Fibroblast of skin of right biceps (primary cell): Measurements from ENCODE around the gene MEIOB.

Source experiments
- DNase-seq: peaks from one replicate; pipeline ENCODE4 v3.0.0-alpha.2; 2013

The MEIOB gene

GRCh38 chr16:1826691-1827573, 45.0 kb downstream of the MEIOB start, which contains the start of the genes FAHD1 and HAGH:
Gene FAHD1, plus strand, starts transcription at chr16:1827206. Its CDS starts 33 bp downstream, at chr16:1827239.
Gene HAGH, minus strand, starts transcription at chr16:1826825. Its CDS starts 38 bp downstream, at chr16:1826787.
- peak; percentile 92 for DNase-seq

DNA sequence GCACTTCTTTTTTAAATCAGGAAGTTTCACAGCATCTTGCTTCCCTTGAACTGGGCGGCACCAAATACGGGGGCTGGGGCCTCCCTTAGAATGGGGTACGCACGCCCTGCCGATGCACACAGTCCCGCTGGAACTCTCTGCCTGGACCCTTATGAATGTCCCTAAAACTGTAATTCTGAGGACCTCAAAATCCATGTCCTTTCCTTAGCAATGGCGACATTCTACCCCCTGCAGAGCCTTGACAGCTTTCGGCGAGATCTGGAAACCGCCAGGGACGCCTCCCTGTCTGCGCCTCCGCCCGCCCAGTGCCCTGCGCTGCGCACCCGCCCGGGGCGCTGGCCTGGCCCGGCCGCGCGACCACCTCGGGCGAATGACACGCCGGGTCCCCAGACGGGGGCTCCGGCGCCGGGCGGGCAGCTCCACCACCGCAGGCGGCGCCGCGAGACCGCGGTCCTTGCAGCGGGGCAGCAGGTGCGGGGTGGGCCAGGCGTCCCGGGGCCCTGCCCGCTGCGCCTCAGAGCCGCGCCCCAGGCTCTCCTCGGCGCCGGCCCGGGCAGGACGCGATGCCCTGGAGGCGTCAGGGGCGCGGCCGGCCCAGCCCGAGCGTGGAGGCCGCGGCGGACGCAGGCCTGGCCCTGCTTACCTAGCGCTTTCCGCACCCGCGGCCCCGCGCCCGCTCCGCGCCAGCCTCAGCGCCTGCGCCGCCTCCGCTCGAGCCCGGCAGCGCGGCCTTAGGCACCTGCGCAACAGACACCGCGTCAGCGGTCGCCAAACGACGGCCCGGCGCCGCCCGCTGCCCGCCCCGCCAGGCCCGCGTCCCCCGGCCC, 45.9 kb downstream of the MEIOB start:
- no peak for DNase-seq

DNA sequence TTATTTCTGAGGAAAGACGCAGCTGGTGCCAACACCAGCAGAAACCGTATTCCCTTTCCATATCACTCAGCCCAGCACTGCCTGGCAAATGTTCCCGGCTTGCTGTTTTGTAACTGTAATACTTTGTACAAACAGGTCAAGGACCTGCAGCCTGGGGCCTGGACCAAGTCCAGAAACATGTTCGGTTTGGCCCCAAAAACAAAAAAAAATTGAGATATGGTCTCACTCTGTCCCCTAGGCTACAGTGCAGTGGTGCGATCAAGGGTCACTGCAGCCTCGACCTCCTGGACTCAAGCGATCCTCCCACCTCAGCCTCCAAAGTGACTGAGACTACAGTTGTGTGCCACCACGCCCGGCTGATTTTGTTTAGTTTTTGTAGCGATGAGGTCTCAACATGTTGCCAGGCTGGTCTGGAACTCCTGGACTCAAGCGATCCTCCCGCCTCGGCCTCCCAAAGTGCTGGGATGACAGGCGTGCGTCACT, 46.5 kb downstream of the MEIOB start:
- DNase-seq, result no peak

DNA sequence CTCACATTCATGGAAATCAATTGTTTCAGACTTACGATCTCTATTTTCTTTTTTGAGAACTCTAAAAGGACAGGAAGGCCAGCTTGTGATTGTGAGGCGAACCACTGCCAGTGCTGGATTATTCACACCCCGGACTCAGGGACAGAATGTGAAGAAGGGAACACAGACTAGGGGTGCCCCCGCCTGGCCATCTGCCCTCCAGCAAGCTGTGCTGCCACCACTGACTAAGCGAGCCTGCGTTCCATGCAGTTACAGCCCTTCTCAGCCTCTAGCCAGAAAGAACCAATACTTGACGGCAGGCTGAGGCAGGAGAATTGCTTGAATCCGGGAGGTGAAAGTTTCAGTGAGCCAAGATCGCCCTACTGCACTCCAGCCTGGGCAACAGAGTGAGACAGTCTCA, 48.1 kb downstream of the MEIOB start:
- peak; percentile 22 for DNase-seq

- no peak for DNase-seq
Observed at GRCh38 chr16:1822801-1823200, 49.2 kb downstream of the MEIOB start.

DNA sequence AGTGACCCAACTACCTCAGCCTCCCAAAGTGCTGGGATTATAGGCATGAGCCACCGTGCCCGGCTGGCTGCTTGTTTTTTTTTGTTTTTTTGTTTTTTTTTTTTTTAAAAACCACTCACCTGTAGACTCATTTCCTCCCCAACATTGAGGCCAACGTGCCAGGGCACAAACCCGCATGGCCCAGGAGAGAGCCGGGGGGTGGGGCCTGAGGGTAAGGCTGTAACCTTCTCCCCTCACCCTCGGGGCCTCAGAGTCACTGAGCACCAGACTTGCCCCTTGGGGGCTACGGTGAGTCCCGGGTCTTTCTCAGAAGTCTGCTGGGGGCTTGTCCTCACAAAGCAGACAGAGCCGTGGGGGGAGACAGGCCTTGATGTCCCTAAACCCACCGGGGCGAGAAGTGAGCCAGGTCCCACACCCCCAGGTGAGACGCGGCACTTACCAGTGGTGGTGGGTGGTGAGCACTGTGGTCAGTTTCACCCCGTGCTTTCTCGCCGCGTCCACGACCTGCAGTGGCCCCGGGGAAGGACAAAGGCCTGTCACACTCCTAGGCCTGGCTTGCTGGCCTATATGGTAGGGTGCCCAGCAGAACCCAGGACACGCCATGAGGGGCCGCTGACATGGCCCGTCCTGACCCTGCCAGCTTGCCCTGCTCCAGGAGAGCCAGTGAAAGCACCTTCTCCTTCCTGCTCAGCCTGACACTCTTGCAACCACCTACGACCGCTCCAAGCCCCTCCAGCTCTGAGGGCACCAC, 49.9 kb downstream of the MEIOB start:
- DNase-seq, result no peak

DNA sequence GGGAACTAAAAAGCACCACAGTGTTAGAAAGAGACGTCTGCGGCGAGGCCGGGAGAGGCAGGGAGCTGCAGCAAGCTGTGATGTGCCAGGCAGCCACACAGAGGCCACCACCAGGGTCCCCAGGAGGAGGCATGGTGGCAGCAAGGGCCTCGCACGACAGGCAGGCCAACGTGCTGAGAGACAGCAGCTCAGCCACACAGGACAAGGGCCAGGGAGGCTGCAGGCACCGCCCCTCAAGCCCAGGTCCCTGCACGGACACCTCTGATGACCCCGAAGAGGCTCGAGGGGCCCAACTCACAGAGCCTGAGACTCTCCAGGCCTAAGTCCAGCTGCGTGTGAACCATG, 51.0 kb downstream of the MEIOB start:
- DNase-seq, result no peak

- DNase-seq, result no peak
Observed at GRCh38 chr16:1820096-1820945, 51.6 kb downstream of the MEIOB start.

- DNase-seq, result no peak
Observed at GRCh38 chr16:1819611-1820010, 52.4 kb downstream of the MEIOB start.

DNA sequence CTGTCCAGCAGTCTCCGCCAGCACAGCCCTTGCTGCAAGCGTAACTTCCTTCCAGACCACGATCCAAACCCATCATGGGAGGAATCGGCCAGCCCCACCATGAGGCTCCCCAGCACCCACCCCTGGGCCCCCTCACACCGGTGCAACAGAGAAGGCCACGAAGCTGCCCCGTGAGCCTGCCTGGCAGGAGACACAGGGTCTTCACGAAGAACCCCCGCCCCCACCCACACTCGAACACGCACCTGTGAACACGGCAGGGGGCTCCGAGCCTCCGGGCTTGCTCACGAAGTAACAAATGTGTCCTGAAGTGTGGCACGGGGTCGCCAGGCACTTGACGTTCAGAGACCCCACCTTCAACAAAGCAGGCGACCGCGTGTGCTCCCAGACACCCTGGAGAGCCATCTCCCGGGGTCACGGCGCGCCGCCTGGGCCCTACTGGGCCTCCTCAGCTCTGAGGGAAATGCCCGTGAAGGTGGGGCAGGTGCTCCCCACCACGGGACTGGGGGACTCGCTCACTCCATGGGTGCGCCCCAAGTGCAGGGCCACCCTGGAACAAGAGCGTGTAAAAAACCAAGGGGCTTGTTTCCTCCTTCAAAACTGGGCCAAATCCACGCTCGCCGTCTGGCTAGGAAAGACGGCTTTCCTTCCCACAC, 53.0 kb downstream of the MEIOB start:
- no peak for DNase-seq

DNA sequence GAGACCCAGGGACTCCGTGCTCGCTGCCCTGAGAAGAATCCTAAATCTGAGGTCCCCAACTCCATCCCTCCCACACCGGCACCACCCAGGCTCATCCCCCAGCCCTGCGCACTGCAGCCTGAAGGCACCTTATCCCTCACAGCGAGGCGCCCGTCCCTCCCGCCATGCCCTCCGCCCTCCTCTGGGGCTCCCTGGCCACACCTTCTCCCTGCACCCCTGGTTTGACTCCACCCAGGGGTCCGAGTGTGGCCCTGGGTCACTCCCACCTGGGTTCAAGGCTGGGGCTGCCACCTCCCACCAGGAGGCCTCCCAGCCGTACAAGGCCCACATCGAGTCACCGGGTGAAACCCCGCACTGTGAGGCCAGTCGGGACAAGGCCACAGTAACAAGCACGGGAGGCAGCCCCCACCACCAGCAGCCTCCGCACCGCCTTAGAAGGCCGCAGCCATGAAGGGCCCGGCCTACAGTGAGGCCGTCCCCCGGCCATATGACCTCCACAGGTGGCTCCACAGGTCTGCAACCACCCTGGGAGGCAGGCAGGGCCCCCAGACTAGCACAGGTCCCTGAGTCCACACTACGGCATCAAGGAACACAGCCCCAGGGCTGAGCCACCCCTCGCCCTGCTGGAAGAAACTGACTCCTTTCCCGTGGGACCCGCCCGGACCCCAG, 53.6 kb downstream of the MEIOB start:
- DNase-seq, result no peak

GRCh38 chr16:1817716-1818115, 54.2 kb downstream of the MEIOB start:
- no peak for DNase-seq

GRCh38 chr16:1817276-1817589, 54.7 kb downstream of the MEIOB start:
- DNase-seq, result no peak

DNA sequence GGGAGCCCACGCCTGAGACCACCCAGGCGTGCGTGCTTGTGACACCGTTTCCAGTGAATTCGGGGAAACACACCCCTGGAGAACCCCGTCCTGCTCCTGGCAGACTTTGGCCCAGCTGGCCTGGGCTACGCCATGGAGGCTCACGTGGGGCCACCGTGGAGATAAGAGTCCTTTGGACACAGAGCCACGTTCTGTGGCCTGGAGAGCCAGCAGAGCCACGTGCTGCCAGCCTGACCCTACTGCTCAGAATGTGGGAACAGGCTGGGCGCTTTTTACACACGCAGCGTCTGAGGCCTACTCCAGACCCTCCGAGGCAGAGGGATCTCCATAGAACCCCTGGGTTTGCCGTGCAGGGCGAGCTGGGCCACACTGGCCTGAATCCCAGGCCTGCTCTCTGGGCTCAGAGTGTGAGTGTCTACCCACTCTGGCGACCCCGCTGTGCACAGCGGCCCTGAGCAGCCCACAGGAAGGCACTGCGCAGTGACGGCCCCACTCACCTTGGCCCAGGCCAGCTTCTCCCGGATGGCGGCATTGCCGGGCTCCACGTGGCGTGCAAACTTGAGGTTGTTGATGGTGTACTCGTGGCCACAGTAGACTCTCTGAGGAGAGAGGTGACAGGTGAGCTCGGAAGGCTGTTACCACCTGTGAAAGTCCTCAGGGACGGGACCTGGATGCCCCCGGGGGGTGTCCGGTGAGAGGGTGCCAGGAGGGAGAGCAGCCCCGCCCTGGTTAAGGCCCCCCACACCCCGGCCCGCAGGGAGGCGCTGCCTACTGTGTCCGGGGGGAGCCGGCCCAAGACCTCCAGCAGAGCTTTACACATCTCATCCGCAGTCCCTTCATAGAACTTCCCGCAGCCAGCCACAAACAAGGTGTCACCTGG, 55.3 kb downstream of the MEIOB start:
- DNase-seq, result no peak

DNA sequence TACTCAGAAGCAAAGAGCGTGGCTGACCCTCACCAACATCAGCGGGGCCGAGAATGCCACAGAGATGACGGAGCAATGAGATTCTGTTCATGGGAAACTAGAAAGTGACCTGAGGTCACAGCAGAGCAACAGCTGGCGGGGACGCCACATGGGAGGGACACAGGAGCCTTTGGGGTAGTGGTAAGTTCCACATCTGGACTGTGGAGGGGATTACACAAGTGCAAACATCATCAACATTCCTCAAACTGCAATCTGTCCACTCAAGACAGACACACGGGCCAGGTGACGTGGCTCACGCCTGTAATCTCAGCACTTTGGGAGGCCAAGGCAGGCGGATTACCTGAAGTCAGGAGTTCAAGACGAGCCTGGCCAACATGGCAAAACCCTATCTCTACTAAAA, 56.5 kb downstream of the MEIOB start:
- DNase-seq, result no peak

- peak; percentile 52 for DNase-seq
Observed at GRCh38 chr16:1812732-1813163, 59.2 kb downstream of the MEIOB start.

DNA sequence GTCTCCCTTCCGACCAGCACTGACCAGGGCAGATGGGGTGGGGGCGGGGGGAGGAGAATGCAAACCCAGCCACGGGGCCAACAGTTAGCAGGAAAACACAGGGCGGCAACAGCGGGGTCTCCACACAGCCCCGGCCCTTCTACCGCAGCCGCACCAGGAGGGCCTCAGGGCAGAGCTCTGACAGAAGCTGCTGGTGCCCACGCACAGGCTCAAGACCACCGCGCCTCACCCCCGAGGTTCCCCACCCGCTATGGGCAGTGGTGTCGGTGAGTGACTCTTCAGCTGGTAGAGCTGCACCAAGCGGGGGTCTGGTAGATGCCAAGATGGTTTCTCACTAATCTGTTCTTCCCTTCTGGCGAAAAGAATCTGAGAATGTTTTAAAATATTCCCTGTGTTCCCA, 61.4 kb downstream of the MEIOB start:
- no peak for DNase-seq

GRCh38 chr16:1810106-1810505, 61.9 kb downstream of the MEIOB start:
- DNase-seq, result no peak

- DNase-seq, result no peak
Observed at GRCh38 chr16:1809281-1809801, 62.6 kb downstream of the MEIOB start.

- DNase-seq, result no peak
Observed at GRCh38 chr16:1808691-1809090, 63.3 kb downstream of the MEIOB start.
